ENCODE measurements around the gene HCST.
"Not testable (repeated sequence)": the region's sequence is repeated elsewhere in the genome, so short reads cannot be mapped to it uniquely, and the experiment has no call there.

The HCST gene

GRCh38 chr19:35869327-35870123, 32.8 kb upstream of the HCST start:
- H3K4me3 ChIP-seq (replicated peaks; ENCODE audit: low read depth, low read length), result no peak overlapping the region
- DNase-seq (ENCODE audit: low read depth), result peak; percentile 60
- TF ChIP-seq, protein P1, sequence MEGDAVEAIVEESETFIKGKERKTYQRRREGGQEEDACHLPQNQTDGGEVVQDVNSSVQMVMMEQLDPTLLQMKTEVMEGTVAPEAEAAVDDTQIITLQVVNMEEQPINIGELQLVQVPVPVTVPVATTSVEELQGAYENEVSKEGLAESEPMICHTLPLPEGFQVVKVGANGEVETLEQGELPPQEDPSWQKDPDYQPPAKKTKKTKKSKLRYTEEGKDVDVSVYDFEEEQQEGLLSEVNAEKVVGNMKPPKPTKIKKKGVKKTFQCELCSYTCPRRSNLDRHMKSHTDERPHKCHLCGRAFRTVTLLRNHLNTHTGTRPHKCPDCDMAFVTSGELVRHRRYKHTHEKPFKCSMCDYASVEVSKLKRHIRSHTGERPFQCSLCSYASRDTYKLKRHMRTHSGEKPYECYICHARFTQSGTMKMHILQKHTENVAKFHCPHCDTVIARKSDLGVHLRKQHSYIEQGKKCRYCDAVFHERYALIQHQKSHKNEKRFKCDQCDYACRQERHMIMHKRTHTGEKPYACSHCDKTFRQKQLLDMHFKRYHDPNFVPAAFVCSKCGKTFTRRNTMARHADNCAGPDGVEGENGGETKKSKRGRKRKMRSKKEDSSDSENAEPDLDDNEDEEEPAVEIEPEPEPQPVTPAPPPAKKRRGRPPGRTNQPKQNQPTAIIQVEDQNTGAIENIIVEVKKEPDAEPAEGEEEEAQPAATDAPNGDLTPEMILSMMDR (IDR thresholded peaks at IDR 0.05; ENCODE audit: low read length, missing control alignments), result no peak

DNA sequence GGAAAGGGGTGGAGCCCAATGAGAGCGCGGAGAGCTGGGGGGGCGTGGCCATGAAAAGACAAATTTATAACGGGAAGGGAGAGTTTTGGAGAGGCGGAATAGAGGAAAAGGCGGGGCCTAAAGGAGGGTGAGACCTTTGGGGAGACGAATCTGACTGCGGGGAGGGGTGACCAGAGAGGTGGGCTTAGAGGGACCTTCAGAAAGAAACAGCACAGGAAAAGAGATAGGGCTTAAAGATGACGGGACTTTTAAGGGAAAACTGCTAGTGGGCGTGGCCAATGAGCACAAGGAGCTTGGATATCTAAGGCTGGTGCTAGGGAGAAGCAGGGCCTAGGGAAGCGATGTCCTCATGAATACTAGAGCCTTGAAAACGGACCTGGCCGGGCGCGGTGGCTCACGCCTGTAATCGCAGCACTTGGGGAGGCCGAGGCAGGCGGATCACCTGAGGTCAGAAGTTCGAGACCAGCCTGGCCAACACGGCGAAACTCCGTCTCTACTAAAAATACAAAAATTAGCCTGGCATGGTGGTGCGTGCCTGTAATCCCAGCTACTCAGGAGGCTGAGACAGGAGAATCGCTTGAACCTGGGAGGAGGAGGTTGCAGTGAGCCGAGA, 32.1 kb upstream of the HCST start:
- not testable (repeated sequence) for H3K4me3 ChIP-seq (replicated peaks; ENCODE audit: low read depth, low read length); DNase-seq (ENCODE audit: low read depth)

DNA sequence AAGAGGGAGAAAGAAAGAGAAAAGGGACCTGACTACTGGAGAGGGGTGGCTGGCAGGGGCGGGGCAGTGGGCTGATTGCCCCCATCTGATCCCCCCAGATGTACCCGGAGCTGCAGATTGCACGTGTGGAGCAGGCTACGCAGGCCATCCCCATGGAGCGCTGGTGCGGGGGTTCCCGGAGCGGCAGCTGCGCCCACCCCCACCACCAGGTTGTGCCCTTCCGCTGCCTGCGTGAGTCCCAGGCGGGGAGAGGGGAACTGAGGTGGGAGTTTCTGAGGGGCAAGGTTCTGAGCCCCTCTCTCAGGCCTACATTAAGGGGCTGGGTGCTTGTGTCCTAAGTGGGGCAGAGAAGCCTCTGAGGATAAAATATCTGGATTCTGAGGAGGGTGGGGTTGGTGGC, 31.5 kb upstream of the HCST start:
- TF ChIP-seq, protein P1 (IDR thresholded peaks at IDR 0.05; ENCODE audit: low read length, missing control alignments), result no peak
- no peak overlapping the region for H3K4me3 ChIP-seq (replicated peaks; ENCODE audit: low read depth, low read length)
- DNase-seq (ENCODE audit: low read depth), result no peak

DNA sequence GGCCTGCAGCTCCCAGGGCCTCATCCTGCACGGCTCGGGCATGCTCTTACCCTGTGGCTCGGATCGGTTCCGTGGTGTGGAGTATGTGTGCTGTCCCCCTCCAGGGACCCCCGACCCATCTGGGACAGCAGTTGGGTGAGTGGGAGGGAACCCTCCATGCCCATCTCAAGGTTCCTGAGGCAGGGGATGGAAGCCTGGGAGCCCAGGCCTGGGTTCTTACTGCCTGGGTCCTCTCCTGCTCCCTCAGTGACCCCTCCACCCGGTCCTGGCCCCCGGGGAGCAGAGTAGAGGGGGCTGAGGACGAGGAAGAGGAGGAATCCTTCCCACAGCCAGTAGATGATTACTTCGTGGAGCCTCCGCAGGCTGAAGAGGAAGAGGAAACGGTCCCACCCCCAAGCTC, 30.7 kb upstream of the HCST start:
- no peak overlapping the region for H3K4me3 ChIP-seq (replicated peaks; ENCODE audit: low read depth, low read length)
- TF ChIP-seq, protein P1 (IDR thresholded peaks at IDR 0.05; ENCODE audit: low read length, missing control alignments), result no peak
- DNase-seq (ENCODE audit: low read depth), result no peak

DNA sequence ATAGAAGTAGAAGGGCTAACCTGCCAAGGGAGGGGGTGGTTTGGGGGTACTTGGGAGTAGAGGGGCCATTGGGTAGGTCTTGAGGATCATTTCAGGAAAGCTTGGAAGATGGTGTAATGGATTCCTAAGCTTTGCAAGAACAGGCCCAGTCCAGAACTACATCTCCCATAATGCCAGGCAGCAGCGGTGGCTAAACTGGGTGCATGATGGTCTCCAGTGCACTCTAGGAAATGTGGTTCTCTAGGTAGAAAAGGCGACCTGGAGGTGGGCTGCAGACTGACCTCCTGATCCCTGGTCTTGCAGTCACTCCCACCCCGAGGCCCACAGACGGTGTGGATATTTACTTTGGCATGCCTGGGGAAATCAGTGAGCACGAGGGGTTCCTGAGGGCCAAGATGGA, 30.1 kb upstream of the HCST start:
- H3K4me3 ChIP-seq (replicated peaks; ENCODE audit: low read depth, low read length), result no peak overlapping the region
- TF ChIP-seq, protein P1 (IDR thresholded peaks at IDR 0.05; ENCODE audit: low read length, missing control alignments), result no peak
- DNase-seq (ENCODE audit: low read depth), result no peak

DNA sequence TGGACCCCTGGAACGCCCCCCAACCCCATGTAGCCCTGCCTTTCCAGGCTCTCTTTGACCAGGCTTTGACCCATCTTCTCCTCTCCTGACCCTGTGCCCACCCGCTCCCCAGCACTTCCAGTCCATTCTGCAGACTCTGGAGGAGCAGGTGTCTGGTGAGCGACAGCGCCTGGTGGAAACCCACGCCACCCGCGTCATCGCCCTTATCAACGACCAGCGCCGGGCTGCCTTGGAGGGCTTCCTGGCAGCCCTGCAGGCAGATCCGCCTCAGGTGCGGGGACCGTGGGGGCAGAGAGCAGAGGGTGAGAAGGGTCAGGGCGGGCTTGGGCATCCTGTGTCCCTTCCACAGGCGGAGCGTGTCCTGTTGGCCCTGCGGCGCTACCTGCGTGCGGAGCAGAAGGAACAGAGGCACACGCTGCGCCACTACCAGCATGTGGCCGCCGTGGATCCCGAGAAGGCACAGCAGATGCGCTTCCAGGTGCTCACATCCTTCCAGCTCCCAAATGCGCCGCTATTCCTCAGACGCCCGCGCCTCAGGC, 27.9 kb upstream of the HCST start:
- H3K4me3 ChIP-seq (replicated peaks; ENCODE audit: low read depth, low read length), result no peak overlapping the region
- TF ChIP-seq, protein P1 (IDR thresholded peaks at IDR 0.05; ENCODE audit: low read length, missing control alignments), result no peak
- DNase-seq (ENCODE audit: low read depth), result no peak

GRCh38 chr19:35879068-35879467, 23.3 kb upstream of the HCST start:
- TF ChIP-seq, protein P1 (IDR thresholded peaks at IDR 0.05; ENCODE audit: low read length, missing control alignments), result no peak
- DNase-seq (ENCODE audit: low read depth), result no peak
- no peak overlapping the region for H3K4me3 ChIP-seq (replicated peaks; ENCODE audit: low read depth, low read length)

Measured in fibroblast of pulmonary artery (primary cell).